Testis (tissue), 3 donors: Measurements from ENCODE around the gene DZANK1. TPM values are rescaled to one million over a fixed set of nuclear protein-coding genes. Genes with fewer than 3 reads are reported as not detected.

ENCODE experiments used
- microRNA counts, 2 donors: library from miRNA; unstranded; fragments of <30 nt; microRNA quantifications; one replicate each; lab custom pipeline; 2016
- microRNA-seq, 2 donors: library from miRNA; unstranded; fragments of <30 nt; microRNA quantifications; one replicate each; pipeline ENCODE4, GENCODE V29; 2016; ENCODE audit warnings: borderline number of aligned reads in 2 of 2, borderline replicate concordance in 1 of 2
- polyA plus RNA-seq: library from polyadenylated mRNA; stranded (reverse); fragments of 350-450 nt; fragmentation: Illumina TruSeq; extraction: RNeasy Lipid Tissue Mini Kit (QIAGEN cat#74804); gene quantifications from one replicate; pipeline ENCODE4 v1.2.3, GENCODE V29; 2014; ENCODE audit warnings: low read depth, low replicate concordance; ENCODE audit not compliant: insufficient read depth
- small RNA-seq, 2 donors: library from RNA; depleted of rRNA; stranded (forward); fragments of <200 nt; gene quantifications; one replicate each; pipeline ENCODE3, GENCODE V24; 2016
- total RNA-seq, 2 donors: library from RNA; depleted of rRNA; stranded (reverse); fragments of >200 nt; gene quantifications; one replicate each; pipeline ENCODE4 v1.2.3, GENCODE V29; 2016

Gene DZANK1
- total and polyA plus RNA-seq, 3 donors from 2014 or later = 10.2 to 12.1 (median 11.6) TPM

MicroRNAs encoded within 50 kb of the gene (microRNA counts, 767-probe panel; counts per million panel counts)
- microRNA hsa-miR-3192 (lab: Ali Mortazavi, UCI) = 0 to 152 counts per million in 2 donors

Small RNA genes within 50 kb of the gene (microRNA-seq; reads per million reads assigned to microRNA genes)
- 1.4 to 4.1 reads per million in 2 donors for gene MIR3192

Small RNA genes within 50 kb of the gene (small RNA-seq; reads per million reads assigned to genes)
- gene MIR3192 (0 reads per million in 2 donors), gene RNA5SP476 (0 reads per million in 2 donors)

Other genes starting within 250 kb of the DZANK1 start
- gene ZNF133, start 178.5 kb downstream of the DZANK1 start, total RNA-seq = 10 to 100 TPM; 13.2 to 17.0 TPM
- gene ZNF133, start 178.5 kb downstream of the DZANK1 start, polyA plus RNA-seq = 17.1 TPM
- gene POLR3F, start 360 bp upstream of the DZANK1 start, total RNA-seq = 10 to 100 TPM; 15.2 to 17.5 TPM
- 14.8 TPM for gene POLR3F, start 360 bp upstream of the DZANK1 start, polyA plus RNA-seq
- gene RBBP9, start 30.2 kb upstream of the DZANK1 start, total RNA-seq = 10 to 100 TPM; 11.6 to 13.6 TPM
- gene RBBP9, start 30.2 kb upstream of the DZANK1 start, polyA plus RNA-seq = 8.9 TPM
- 10 to 100 TPM; 65.0 to 68.8 TPM for gene SEC23B, start 40.9 kb upstream of the DZANK1 start, total RNA-seq
- gene SEC23B, start 40.9 kb upstream of the DZANK1 start, polyA plus RNA-seq = 96.0 TPM
- gene SMIM26, start 100.4 kb upstream of the DZANK1 start, total RNA-seq = 10 to 100 TPM; 69.6 to 98.0 TPM
- gene SMIM26, start 100.4 kb upstream of the DZANK1 start, polyA plus RNA-seq = 87.4 TPM
- gene DTD1, start 121.0 kb upstream of the DZANK1 start, total RNA-seq = 10 to 100 TPM; 34.6 to 41.6 TPM
- gene DTD1, start 121.0 kb upstream of the DZANK1 start, polyA plus RNA-seq = 39.9 TPM